Lower lobe of right lung (tissue), 2 donors: Measurements from ENCODE around the gene U2SURP. TPM values are rescaled to one million over a fixed set of nuclear protein-coding genes. Genes with fewer than 3 reads are reported as not detected.

ENCODE experiments used
- ATAC-seq, 2 donors: fragments of 200-7000 bp; cut with Tn5 transposase; one replicate each; pipeline ENCODE4 v1.9.1; 2020 to 2022; ENCODE audit warnings: mild to moderate bottlenecking in 2 of 2, moderate library complexity in 2 of 2
- DNase-seq: peaks from one replicate; pipeline ENCODE4 v3.0.0-alpha.2; 2020
- H3K27ac ChIP-seq: fragments of 200-600 bp; one replicate; pipeline ENCODE4 v1.8.0; 2022
- H3K27me3 ChIP-seq: fragments of 200-600 bp; one replicate; pipeline ENCODE4 v1.8.0; 2022; ENCODE audit warnings: low read depth
- H3K36me3 ChIP-seq: fragments of 200-600 bp; one replicate; pipeline ENCODE4 v1.8.0; 2022; ENCODE audit warnings: mild to moderate bottlenecking
- H3K4me1 ChIP-seq: fragments of 200-600 bp; one replicate; pipeline ENCODE4 v1.8.0; 2022
- H3K4me3 ChIP-seq: fragments of 200-600 bp; one replicate; pipeline ENCODE4 v1.8.0; 2022; ENCODE audit warnings: mild to moderate bottlenecking
- H3K9me3 ChIP-seq: fragments of 200-600 bp; one replicate; pipeline ENCODE4 v1.8.0; 2022
- CTCF ChIP-seq: fragments of 200-600 bp; IDR thresholded peaks from one replicate; pipeline ENCODE4 v1.8.0; 2022; ENCODE audit warnings: antibody characterized with exemption, mild to moderate bottlenecking
- intact Hi-C: fragments of 100-400 bp; cut with DNase I; formaldehyde crosslinking; loops from one replicate; pipeline ENCODE4 v1.11.0; 2022
- total RNA-seq: library from RNA; stranded (reverse); fragmentation: NEBNext Ultra II Directional; extraction: Animal tissue kit (Norgen Biotek cat#: 25700); gene quantifications from one replicate; pipeline ENCODE4 v1.2.1, GENCODE V29; 2021
- donor health status: DM: no; HTN: yes; CAD: no; lungs with severe emphysema.

The U2SURP gene
- total RNA-seq, 1 donor from 2014 or later = 74.0 TPM

- Histone ChIP-seq H3K9me3 (no peaks in the 10 kb centered on the region), H3K4me1 (no peaks in the 10 kb centered on the region), H3K36me3 (peaks cover 83% of the 10 kb centered on the region), H3K4me3 (no peak overlapping the region), H3K27me3 (no peaks in the 10 kb centered on the region), H3K27ac (peak overlapping the region; percentile 14)
- no peak for TF ChIP-seq CTCF
- no peak for DNase-seq
- intact Hi-C loops = no loop called here
- no peak for ATAC-seq
Measured at GRCh38 chr3:143035466-143036211, 34.3 kb downstream of the U2SURP start.

- Histone ChIP-seq H3K4me3 (no peak overlapping the region), H3K27ac (no peak overlapping the region), H3K36me3 (peaks cover 74% of the 10 kb centered on the region), H3K9me3 (no peaks in the 10 kb centered on the region), H3K4me1 (no peaks in the 10 kb centered on the region), H3K27me3 (no peaks in the 10 kb centered on the region)
- ATAC-seq (no peak), DNase-seq (no peak)
- no peak for TF ChIP-seq CTCF
- intact Hi-C loops = no loop called here
Measured at GRCh38 chr3:143036557-143036956, 35.2 kb downstream of the U2SURP start.

- no peaks in the 10 kb centered on the region for H3K27me3 ChIP-seq
- no peak overlapping the region for H3K4me3 ChIP-seq
- H3K4me1 ChIP-seq = no peaks in the 10 kb centered on the region
- no peak overlapping the region for H3K27ac ChIP-seq
- H3K36me3 ChIP-seq = peaks cover 70% of the 10 kb centered on the region
- TF ChIP-seq CTCF = no peak
- DNase-seq (no peak), ATAC-seq (no peak)
- intact Hi-C loops = no loop called here
- no peaks in the 10 kb centered on the region for H3K9me3 ChIP-seq
Measured at GRCh38 chr3:143037867-143038266, 36.5 kb downstream of the U2SURP start.

GRCh38 chr3:143040261-143040879, 39.0 kb downstream of the U2SURP start:
- peaks cover 75% of the 10 kb centered on the region for H3K36me3 ChIP-seq
- ATAC-seq (no peak), DNase-seq (no peak)
- H3K4me3 ChIP-seq = no peak overlapping the region
- intact Hi-C loops = no loop called here
- no peak overlapping the region for H3K27ac ChIP-seq
- H3K9me3 ChIP-seq = no peaks in the 10 kb centered on the region
- H3K4me1 ChIP-seq = no peaks in the 10 kb centered on the region
- peak; percentile 34 for TF ChIP-seq CTCF
- no peaks in the 10 kb centered on the region for H3K27me3 ChIP-seq

- ATAC-seq = no peak
- Histone ChIP-seq H3K27me3 (no peaks in the 10 kb centered on the region), H3K9me3 (no peaks in the 10 kb centered on the region), H3K36me3 (peaks cover 66% of the 10 kb centered on the region), H3K4me3 (no peak overlapping the region), H3K27ac (peak overlapping the region; percentile 5), H3K4me1 (no peaks in the 10 kb centered on the region)
- DNase-seq = no peak
- TF ChIP-seq CTCF = no peak
- intact Hi-C loops = no loop called here
Measured at GRCh38 chr3:143041903-143042302, 40.5 kb downstream of the U2SURP start.
